Muscle of leg (tissue), 11 donors: ENCODE data around the gene KCNK5. TPM values are rescaled to one million over a fixed set of nuclear protein-coding genes. Genes with fewer than 3 reads are reported as not detected.

Experiments
- DNase-seq: peaks from one replicate; pipeline ENCODE4 v3.0.0; 2013
- H3K27ac ChIP-seq: one replicate; pipeline ENCODE4 v1.5.1; 2013; ENCODE audit warnings: mild to moderate bottlenecking, low read length, control low read depth
- H3K27me3 ChIP-seq: one replicate; pipeline ENCODE4 v1.6.1; 2013; ENCODE audit warnings: low read length; ENCODE audit not compliant: control insufficient read depth, insufficient read depth
- H3K36me3 ChIP-seq: one replicate; pipeline ENCODE4 v1.6.1; 2013; ENCODE audit warnings: low read length; ENCODE audit not compliant: control insufficient read depth, insufficient read depth
- H3K4me1 ChIP-seq: one replicate; pipeline ENCODE4 v1.6.1; 2013; ENCODE audit warnings: low read length; ENCODE audit not compliant: control insufficient read depth, insufficient read depth
- H3K4me3 ChIP-seq: one replicate; pipeline ENCODE4 v1.5.1; 2013; ENCODE audit warnings: low read length, control low read depth
- H3K9me3 ChIP-seq: replicated peaks from 2 replicates; pipeline ENCODE4 v1.6.1; 2013; ENCODE audit warnings: low read depth, low read length; ENCODE audit not compliant: control insufficient read depth
- WGBS: methylation state at CpG from one replicate; pipeline ENCODE4 v1.1.5; 2013; ENCODE audit warnings: missing lambda C conversion rate; ENCODE audit not compliant: insufficient coverage; 5-methylcytosine and 5-hydroxymethylcytosine counted together
- polyA plus RNA-seq, 8 donors: library from polyadenylated mRNA; unstranded; fragments of 120-200 nt; gene quantifications; one replicate each; pipeline versions ENCODE4 v1.2.1 to v1.2.3, GENCODE V29; 2013; ENCODE audit warnings: inconsistent platforms in 1 of 8, low replicate concordance in 1 of 8; ENCODE audit not compliant: insufficient read length in 8 of 8, insufficient read depth in 1 of 8
- total RNA-seq: library from RNA; stranded (reverse); fragments of 120-200 nt; gene quantifications from one replicate; pipeline ENCODE4 v1.2.4, GENCODE V29; 2013

The KCNK5 gene
- total and polyA plus RNA-seq, 9 donors: 0.71 to 2.7 (median 1.5) TPM

- no peaks in the 10 kb centered on the region for H3K4me1 ChIP-seq
- H3K36me3 ChIP-seq: no peaks in the 10 kb centered on the region
- H3K27me3 ChIP-seq: no peaks in the 10 kb centered on the region
- peaks cover 7% of the 10 kb centered on the region for H3K9me3 ChIP-seq
- no peak overlapping the region for H3K4me3 ChIP-seq
- WGBS: 88% methylated on average over 3 of the region's 8 CpGs
- DNase-seq: no peak
- H3K27ac ChIP-seq: no peak overlapping the region
These were observed 51.0 kb downstream of the KCNK5 start for GRCh38 chr6:39178235-39178634.

- WGBS: 100% methylated on average over 1 of the region's 1 CpG
These were observed 52.1 kb downstream of the KCNK5 start for GRCh38 chr6:39177130-39177529.

GRCh38 chr6:39173270-39173669, 56.0 kb downstream of the KCNK5 start:
- Histone ChIP-seq H3K9me3 (peaks cover 13% of the 10 kb centered on the region), H3K27me3 (no peaks in the 10 kb centered on the region), H3K4me1 (no peaks in the 10 kb centered on the region), H3K4me3 (no peak overlapping the region), H3K36me3 (no peaks in the 10 kb centered on the region), H3K27ac (no peak overlapping the region)
- WGBS: 58% methylated on average over 3 of the region's 6 CpGs
- peak; percentile 25 for DNase-seq

More at GRCh38 chr6:39177130-39177529, 52.1 kb downstream of the KCNK5 start:
- Histone ChIP-seq H3K27ac (no peak overlapping the region), H3K4me3 (no peak overlapping the region), H3K4me1 (no peaks in the 10 kb centered on the region), H3K9me3 (peaks cover 9% of the 10 kb centered on the region), H3K36me3 (no peaks in the 10 kb centered on the region), H3K27me3 (no peaks in the 10 kb centered on the region)
- no peak for DNase-seq

GRCh38 chr6:39172377-39172757, 56.9 kb downstream of the KCNK5 start:
- Histone ChIP-seq H3K4me1 (no peaks in the 10 kb centered on the region), H3K27me3 (no peaks in the 10 kb centered on the region), H3K9me3 (peaks cover 11% of the 10 kb centered on the region), H3K4me3 (no peak overlapping the region), H3K27ac (no peak overlapping the region), H3K36me3 (no peaks in the 10 kb centered on the region)
- DNase-seq: no peak
- WGBS: 52% methylated on average over 2 of the region's 5 CpGs

- Histone ChIP-seq H3K4me1 (no peaks in the 10 kb centered on the region), H3K27ac (no peak overlapping the region), H3K4me3 (no peak overlapping the region), H3K9me3 (peaks cover 6% of the 10 kb centered on the region), H3K36me3 (no peaks in the 10 kb centered on the region), H3K27me3 (peaks cover 1% of the 10 kb centered on the region)
- WGBS: no CpG with 5 or more reads among the region's 4 CpGs
- DNase-seq: no peak
These were observed 57.5 kb downstream of the KCNK5 start for GRCh38 chr6:39171489-39172376.

- DNase-seq: no peak
- Histone ChIP-seq H3K27me3 (peaks cover 3% of the 10 kb centered on the region), H3K4me3 (no peak overlapping the region), H3K4me1 (no peaks in the 10 kb centered on the region), H3K27ac (no peak overlapping the region), H3K36me3 (no peaks in the 10 kb centered on the region), H3K9me3 (peaks cover 6% of the 10 kb centered on the region)
- 82% methylated on average over 2 of the region's 3 CpGs for WGBS
These were observed 58.4 kb downstream of the KCNK5 start for GRCh38 chr6:39170860-39171259.

- DNase-seq: no peak
- Histone ChIP-seq H3K27me3 (peaks cover 3% of the 10 kb centered on the region), H3K27ac (no peak overlapping the region), H3K4me1 (no peaks in the 10 kb centered on the region), H3K36me3 (no peaks in the 10 kb centered on the region), H3K4me3 (no peak overlapping the region), H3K9me3 (peaks cover 6% of the 10 kb centered on the region)
These were observed 58.9 kb downstream of the KCNK5 start for GRCh38 chr6:39170389-39170788.

- Histone ChIP-seq H3K27me3 (peaks cover 3% of the 10 kb centered on the region), H3K4me3 (no peak overlapping the region), H3K4me1 (no peaks in the 10 kb centered on the region), H3K9me3 (peaks cover 6% of the 10 kb centered on the region), H3K36me3 (no peaks in the 10 kb centered on the region), H3K27ac (no peak overlapping the region)
- DNase-seq: no peak
- 74% methylated on average over 11 of the region's 14 CpGs for WGBS
These were observed 59.6 kb downstream of the KCNK5 start for GRCh38 chr6:39169448-39170344.

GRCh38 chr6:39167866-39168625, 61.2 kb downstream of the KCNK5 start:
- H3K27ac ChIP-seq: no peak overlapping the region
- H3K36me3 ChIP-seq: no peaks in the 10 kb centered on the region
- H3K4me1 ChIP-seq: no peaks in the 10 kb centered on the region
- no peak overlapping the region for H3K4me3 ChIP-seq
- DNase-seq: no peak
- peaks cover 3% of the 10 kb centered on the region for H3K27me3 ChIP-seq
- peaks cover 6% of the 10 kb centered on the region for H3K9me3 ChIP-seq
- 71% methylated on average over 5 of the region's 10 CpGs for WGBS
